DMS114 treated with DMSO at 0.1 percent for 48 hours (cell line): ENCODE measurements around the gene CCL8.

Experiments
- DNase-seq: peaks from one replicate; lab custom pipeline; 2025; ENCODE audit not compliant: unreplicated experiment; lab: John Stamatoyannopoulos, UW

The CCL8 gene

DNA sequence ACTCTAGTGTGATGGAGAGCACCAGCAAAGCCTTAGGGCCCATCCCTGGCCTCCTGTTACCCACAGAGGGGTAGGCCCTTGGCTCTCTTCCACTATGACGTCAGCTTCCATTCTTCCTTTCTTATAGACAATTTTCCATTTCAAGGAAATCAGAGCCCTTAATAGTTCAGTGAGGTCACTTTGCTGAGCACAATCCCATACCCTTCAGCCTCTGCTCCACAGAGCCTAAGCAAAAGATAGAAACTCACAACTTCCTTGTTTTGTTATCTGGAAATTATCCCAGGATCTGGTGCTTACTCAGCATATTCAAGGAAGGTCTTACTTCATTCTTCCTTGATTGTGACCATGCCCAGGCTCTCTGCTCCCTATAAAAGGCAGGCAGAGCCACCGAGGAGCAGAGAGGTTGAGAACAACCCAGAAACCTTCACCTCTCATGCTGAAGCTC is at the start of gene CCL8:
Gene CCL8 (plus strand): TSS at position 397 of the 445 bp plus-strand sequence. CDS start 67 bp downstream, outside the sequence.
- no peak for DNase-seq

DNA sequence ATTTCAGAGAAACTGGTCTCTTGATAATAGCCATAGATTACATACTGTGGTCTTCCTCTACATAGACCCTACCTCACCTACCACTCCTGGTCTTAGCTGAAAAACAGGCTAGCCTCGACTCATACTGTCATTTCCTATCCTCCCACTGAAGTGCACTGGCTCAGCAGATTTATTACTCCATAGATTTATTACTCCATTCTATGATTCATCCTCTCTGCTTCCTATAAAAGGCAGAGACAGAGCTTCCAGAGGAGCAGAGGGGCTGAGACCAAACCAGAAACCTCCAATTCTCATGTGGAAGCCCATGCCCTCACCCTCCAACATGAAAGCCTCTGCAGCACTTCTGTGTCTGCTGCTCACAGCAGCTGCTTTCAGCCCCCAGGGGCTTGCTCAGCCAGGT is 49.3 kb upstream of the CCL8 start, which contains the start of gene CCL7:
Gene CCL7 (plus strand): TSS at position 253 of the 400 bp plus-strand sequence. CDS start 70 bp downstream, at position 323.
- DNase-seq: no peak

DNA sequence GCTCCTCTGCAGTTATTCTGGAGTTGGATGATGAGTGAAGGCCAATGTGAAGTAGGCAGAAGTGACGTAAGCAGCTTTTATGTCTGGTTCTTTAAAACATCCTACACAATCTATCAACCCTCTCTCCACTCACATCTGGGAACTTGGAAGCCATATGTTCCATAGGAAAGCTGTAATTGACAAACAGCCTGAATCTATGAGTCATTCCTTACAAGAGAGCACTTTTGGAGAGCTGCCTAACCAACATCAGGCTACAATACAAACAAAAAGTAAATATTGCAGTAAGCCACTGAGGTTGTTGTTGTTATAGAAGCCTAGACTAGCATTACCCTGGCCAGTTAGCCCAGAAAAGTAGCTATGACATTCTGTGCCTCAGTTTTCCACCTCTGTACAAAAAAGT is 43.4 kb upstream of the CCL8 start:
- DNase-seq: no peak

DNA sequence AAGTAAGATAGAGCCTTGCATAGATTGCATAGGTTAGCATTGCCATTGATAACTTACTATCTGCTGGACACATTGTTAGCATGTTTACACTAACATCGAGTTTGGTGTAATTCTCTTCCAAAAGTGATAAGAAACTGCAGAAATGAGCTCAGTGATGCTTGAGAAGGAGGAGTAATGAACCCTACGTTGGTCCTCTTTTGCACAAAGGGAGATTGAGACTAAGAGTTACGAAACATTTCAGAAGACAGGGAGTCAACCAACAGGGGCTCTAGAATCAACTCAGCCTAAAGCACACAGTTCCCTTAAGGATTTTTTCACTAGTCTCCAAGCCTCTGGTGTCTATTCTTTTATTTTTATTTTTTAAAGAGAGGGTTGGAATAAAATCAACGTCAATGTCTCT is 42.4 kb upstream of the CCL8 start:
- no peak for DNase-seq

DNA sequence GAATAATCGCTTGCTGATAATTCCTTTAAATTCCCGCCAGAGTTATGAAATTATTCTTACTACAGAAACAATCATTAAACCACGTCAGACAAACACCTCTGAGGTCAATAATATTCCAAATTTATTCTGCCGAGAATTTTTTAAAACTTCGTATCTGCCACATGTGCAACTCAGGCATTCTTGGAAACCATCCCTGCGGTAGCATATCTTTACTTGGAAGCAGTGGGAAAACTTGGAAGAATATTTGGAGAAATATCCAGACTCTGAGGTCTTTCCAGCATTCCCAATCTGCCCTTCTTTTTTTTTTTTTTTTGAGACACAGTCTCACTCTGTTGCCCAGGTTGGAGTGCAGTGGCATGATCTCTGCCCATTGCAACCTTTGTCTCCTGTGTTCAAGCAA is 35.7 kb upstream of the CCL8 start:
- DNase-seq: no peak

DNA sequence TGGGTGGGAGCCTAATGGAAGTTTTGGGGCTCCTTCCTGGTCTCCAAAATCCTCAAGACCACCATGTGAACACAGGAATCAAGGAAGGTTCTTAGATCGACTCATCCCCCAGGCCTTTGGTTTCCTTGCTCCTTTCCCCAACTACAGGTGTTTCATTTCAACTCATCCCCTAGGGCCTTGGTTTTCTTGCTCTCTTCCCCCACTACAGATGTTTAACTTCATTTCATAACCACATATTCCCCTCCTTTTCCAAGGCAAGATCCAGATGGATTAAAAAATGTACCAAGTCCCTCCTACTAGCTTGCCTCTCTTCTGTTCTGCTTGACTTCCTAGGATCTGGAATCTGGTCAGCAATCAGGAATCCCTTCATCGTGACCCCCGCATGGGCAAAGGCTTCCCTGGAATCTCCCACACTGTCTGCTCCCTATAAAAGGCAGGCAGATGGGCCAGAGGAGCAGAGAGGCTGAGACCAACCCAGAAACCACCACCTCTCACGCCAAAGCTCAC is 33.9 kb upstream of the CCL8 start, which contains the start of gene CCL11:
Gene CCL11 (plus strand): TSS at position 457 of the 507 bp plus-strand sequence. CDS start 67 bp downstream, outside the sequence.
- no peak for DNase-seq

DNA sequence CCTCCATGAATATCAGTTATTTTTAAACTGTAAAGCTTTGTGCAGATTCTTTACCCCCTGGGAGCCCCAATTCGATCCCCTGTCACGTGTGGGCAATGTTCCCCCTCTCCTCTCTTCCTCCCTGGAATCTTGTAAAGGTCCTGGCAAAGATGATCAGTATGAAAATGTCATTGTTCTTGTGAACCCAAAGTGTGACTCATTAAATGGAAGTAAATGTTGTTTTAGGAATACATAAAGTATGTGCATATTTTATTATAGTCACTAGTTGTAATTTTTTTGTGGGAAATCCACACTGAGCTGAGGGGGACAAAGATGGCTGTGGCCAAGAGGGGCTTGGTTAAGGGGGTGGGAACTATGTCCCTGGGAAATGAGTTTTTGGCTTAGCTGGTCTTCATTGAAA is 31.4 kb upstream of the CCL8 start:
- DNase-seq: no peak

DNA sequence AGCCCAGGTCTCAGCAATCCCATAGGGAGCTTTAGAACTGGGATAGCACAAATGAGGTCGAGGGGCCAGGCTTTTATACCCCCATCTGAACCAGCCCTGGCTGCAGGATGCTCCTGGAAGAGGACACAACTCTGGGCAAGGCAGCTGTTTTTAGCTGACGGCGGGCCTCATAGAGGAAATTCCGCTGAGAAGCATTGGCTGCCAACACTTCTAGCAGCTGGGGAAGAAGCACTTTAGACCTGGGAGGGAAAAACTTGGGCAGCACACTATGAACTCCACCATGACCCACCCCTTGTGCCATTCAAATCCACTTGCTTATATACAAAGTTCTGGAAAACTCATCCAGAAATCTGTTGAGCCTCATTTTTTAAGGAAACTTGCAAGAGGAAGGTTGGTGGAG is 28.6 kb upstream of the CCL8 start:
- DNase-seq: no peak

DNA sequence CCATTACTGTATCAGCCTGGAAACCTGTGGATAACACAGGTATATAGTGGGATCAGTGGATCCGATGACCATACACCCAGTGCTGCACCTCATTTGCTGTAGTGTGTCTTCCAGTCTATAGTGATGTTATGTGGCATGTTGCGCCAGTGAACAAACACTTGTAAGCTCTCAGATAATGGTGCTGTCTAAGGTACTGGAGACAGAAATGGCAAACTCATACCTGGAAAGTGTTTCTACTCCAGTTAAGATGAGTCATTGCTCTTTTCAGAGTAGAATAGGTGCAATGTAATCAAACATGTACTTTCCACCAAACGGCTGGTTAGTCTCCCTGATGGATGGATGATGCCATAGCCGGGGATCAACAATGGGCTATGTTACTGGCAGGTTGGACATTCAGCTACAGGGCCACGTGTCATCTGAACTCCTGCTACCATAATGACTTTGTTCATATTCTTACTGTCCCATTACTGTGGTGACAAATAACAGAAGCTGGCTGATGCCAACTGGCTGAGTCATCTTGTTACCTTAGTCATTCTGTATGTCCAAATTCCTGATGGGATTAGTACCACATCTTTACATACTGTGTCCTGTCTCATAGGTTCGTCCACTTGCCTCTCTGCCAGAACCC is 27.4 kb upstream of the CCL8 start:
- no peak for DNase-seq

DNA sequence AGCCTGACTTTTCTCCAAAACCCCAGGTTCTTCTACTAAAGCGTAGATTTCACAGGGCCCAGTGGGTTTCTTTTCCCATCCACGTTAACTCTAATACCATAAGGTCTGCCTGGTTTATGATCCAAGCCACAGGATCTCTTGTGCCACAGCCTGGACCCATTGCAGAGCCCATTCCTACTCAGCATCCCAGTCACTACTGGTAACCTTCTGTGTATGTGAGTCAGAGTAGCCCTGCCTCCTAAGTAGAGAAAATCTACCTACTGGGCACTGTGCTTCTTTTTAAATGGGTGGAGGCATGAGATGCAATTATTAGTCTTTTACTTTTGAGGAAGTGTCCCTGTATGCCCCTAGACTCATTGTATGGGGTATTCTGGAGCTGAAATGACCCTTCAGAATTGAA is 20.2 kb upstream of the CCL8 start:
- no peak for DNase-seq

DNA sequence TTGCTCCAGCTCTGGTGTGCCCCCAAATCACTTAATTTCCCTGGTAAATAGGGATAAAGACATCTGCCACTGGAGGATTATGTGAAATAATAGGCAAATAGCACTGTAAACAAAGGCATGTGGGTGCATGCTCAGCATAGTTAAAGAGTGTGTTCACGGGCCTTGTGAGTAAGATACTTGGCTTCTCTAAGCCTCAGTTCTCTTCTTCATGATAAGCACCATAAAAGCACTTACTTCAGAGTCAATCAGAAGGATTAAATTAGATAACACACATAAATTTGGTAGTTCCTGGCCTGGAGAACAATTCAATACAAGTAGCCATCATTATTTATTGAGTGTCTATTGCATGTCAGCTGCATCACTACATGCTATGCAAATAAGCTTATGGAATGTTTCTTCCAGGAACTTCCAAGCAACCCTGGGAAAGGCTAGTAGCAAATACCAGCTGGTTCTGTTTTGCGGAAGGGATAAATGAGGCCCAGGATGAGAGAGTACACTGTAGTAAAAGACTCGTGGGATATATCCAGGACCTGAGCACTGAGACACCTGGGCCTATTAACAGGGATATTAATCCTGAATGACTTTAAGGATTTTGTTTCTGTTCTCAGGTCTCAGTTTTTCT is 19.2 kb upstream of the CCL8 start:
- no peak for DNase-seq

DNA sequence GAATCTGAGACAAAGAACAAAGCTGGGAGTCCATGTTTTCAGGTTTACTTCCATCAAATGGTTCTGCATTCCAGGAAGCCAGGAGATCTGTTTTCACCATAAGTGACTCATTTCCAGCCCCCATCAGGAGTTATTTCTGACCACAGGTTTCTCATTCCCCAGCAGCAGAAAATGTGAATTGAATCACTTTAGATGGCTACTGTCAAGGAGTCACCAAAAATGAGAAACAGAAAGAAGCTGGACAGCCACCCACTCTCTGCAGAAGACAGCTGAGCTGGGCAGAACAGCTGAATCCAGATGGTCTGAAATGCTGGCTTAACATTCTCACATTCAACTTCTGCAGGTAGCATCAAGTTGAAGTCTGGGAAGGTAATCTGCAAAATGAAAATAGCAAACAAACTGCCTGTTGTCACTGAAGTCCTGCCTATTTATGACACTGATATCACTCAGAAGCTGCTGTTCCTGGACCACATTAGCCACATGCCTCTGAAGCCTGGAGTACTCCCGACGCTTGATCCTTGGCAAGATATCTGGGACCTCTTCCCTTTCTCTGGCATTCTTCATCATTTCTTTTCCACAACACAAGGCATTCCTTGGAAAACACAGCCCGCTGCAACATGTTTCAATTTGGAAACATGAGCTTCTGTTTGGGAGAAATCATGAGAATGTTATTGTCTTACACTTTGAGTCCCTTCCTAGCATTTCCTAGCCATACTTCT is 18.4 kb upstream of the CCL8 start:
- no peak for DNase-seq

DNA sequence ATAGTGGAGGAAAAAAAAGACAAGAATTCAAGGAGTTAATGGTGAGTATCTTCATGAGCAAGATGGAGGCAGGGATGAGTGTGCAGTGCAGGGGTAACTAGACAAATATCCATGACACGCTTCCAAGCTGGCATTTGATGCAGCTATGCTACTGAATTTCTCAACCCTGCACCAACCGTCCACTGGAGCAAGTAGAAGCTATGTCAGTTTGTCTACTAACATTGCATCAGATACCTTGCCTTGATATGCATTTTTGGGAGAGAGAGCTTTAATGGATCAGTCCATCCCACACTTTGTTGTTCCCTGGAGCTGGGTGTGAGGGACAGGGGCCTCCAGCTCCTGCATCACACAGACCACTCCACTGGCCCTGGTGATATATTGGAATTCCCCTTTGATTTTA is 17.2 kb upstream of the CCL8 start:
- no peak for DNase-seq

DNA sequence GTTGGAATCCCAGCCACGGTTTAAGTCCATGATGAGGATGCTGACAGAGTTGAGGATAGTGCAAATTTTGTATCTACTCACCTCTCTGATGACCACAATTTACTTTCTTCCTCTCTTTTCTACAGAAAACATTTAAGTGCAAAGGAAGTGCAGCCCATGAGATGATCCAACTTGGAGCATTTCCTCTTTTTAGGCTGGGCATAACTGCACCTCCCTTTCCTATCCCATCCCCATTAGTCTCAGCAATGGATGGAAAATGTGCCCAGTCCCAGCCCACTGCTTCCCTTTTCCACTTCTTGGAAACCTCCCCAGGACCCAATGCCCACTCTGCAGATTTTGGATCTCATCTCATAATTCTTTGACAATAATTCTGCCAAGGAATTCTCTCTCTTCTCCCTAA is 16.6 kb upstream of the CCL8 start:
- DNase-seq: no peak

DNA sequence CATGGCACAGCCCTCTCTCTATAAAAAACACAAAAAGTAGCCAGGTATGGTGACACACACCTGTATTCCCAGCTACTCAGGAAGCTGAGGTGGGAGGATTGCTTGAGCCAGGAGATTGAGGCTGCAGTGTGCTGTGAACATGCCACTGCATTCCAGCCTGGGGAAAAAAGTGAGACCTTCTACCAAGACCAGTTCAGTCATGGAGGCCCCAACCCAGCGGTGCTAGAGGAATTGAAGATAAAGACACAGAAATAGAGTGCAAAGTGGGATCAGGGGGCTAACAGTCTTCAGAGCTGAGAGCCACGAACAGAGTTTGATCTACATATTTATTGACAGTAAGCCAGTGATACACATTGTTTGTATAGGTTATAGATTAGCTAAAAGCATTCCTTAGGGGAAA is 15.6 kb upstream of the CCL8 start:
- DNase-seq: no peak

DNA sequence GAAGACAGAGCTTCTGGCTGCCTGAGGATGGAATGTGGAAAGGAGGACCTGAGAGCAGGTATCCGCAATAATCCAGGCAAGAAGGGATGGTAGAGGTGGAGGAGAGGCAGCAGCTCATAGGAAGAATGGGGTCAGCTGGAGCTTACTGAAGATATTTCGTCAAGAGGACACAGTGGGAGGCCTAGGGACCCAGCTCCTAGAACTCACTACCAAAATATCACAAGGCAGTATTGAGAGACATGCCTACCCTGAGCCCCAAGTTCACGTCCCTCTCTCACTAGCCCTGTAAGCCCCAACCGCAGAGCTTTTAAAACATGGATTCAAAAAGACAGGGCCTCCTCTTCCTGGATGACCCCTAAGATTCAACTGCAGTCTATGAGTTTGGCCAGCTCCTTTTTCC is 14.2 kb upstream of the CCL8 start:
- DNase-seq: no peak

DNA sequence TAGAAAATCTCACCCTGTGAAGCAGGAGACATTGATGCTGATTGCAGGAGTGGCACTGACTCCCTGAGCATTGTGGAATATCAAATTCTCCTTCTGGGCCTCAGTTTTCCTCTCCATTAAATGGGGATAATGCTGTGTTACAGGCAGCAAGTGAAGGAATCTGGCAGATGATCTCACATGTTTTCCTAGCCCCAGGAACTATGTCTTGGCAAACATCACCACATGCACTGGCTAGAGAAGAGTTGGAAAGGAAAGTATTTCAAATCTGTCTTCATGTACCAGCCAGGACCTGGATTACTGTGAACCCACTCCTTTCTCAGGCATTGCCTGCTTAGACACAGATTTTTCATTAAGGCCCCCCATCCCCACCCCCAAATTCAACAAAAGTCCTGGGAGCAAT is 13.6 kb upstream of the CCL8 start:
- no peak for DNase-seq

DNA sequence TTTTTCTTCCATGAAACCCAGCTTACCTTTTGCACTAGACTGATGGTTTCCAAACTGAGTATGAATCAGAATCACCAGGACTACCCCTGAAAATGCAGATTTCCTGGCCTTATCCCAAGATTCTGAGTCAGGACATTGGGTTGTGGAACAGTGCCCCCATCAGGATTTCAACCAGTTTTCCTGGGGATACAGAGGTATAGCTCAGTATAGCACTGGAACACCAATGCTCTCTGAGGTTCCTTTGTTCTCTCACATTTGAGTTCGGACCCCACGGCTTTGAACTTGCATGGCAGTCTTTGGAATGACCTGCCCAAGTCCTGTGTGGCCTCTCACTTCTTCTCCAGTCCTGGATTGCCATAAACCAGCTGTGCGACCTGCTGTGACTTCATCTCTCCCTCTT is 12.8 kb upstream of the CCL8 start:
- no peak for DNase-seq

DNA sequence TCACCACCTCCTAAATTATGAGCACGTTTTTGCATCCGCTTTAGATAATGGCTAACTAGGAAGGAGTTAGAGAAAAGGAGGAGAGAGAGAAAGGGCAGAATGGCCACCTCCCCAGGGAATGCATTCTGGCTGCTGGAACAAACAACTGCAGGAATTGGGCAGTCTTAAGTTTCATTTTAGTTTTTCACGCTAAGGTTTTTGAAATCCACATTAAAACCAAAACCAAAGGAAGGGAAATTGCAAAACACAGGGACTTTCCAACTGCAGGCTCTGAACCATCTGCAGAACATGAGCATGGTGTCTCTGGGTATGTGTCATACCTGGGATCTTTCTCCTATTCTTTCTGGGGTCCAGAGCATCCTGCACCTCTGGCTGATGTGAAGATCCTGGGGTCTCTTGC is 12.1 kb upstream of the CCL8 start:
- DNase-seq: no peak

DNA sequence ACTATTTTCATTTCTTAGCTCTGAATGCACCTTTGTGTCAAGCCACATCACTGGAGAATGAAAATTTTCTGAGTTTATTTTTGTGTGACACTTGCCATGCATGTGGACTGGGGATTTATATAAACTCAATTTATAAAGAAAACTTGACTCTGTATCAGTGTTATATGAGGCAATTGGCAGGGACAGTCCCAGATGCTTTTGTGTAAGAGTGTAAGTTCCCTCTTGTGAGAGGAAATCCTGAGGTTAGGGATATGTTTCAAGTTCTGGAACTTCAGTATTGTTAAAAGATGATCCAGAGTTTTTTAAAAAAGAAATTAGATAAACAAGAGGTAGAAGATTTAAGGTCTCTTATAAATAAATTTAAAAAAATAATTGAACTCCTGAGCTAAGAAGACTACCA is 10.9 kb upstream of the CCL8 start:
- DNase-seq: no peak

DNA sequence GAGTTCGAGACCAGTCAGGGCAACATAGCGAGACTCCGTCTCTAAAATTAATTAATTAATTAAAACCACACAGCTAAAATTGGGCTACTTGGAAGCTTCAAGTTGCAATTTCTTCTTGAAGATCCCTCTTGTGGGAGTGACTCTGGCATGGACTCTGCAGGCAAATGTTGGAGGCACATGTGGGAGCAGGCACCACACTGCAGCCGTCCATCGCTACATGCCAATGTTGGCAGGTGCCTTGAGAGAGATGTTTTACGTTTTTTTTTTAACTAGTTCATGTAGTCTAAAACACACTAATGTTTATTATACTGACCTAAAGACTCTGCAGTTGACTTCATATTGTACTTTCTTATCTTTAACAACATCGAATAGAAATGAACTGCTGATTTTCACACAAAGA is 7.9 kb upstream of the CCL8 start:
- DNase-seq: no peak

DNA sequence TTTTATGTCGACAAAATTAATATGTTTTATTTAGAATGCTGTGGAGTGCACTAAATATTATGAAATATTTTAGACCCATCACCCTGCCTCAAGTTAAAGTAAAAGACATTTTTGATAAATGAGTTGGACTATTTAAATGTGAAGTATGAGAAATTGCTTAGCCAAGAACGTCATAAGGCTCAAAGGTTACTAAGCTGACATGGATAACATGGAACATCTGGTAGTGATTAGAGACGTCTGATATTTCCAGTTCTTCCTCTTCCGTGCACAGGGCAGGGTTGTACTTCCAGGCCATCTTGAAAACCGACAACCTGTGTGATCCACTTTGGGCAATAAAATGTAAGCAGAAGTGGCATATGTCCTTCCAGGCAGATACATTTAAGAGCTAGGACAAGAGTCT is 7.2 kb upstream of the CCL8 start:
- no peak for DNase-seq
